GM23338 (cell line): Measurements from ENCODE around the gene ABCC9. TPM values are rescaled to one million over a fixed set of nuclear protein-coding genes. Genes with fewer than 3 reads are reported as not detected.

ENCODE experiments used
- ATAC-seq: fragments of 200-7000 bp; cut with Tn5 transposase; 3 replicates; pipeline ENCODE4 v1.9.1; 2020
- DNase-seq: peaks from one replicate; pipeline ENCODE4 v3.0.0-alpha.2; 2015; ENCODE audit warnings: low spot score
- H2AFZ ChIP-seq: fragments of 200-600 bp; sonication (generic); 2 replicates; pipeline ENCODE4 v1.8.0; 2016; ENCODE audit warnings: antibody characterized with exemption, mild to moderate bottlenecking, moderate library complexity
- H3F3A ChIP-seq: fragments of 200-600 bp; sonication (generic); replicated peaks from 2 replicates; pipeline ENCODE4 v1.8.0; 2017; ENCODE audit warnings: antibody characterized with exemption, mixed run types, low read depth
- H3K27ac ChIP-seq: fragments of 200-600 bp; sonication (generic); 2 replicates; pipeline ENCODE4 v1.6.1; 2016; ENCODE audit warnings: low read depth
- H3K27me3 ChIP-seq: fragments of 200-600 bp; sonication (generic); 2 replicates; pipeline ENCODE4 v1.8.0; 2016; ENCODE audit warnings: mild to moderate bottlenecking, mixed run types, moderate library complexity; ENCODE audit not compliant: insufficient read depth
- H3K36me3 ChIP-seq: fragments of 200-600 bp; sonication (generic); 2 replicates; pipeline ENCODE4 v1.8.0; 2016; ENCODE audit warnings: mild to moderate bottlenecking; ENCODE audit not compliant: insufficient read depth
- H3K4me1 ChIP-seq: fragments of 200-600 bp; sonication (generic); 2 replicates; pipeline ENCODE4 v1.8.0; 2016; ENCODE audit warnings: mild to moderate bottlenecking, moderate library complexity; ENCODE audit not compliant: insufficient read depth
- H3K4me2 ChIP-seq: fragments of 200-600 bp; sonication (generic); 2 replicates; pipeline ENCODE4 v1.7.1; 2017; ENCODE audit warnings: mixed run types
- H3K4me3 ChIP-seq: fragments of 200-600 bp; sonication (generic); 2 replicates; pipeline ENCODE4 v1.6.1; 2016; ENCODE audit warnings: mixed run types
- H3K79me2 ChIP-seq: fragments of 200-600 bp; sonication (generic); replicated peaks from 2 replicates; pipeline ENCODE4 v1.8.0; 2017; ENCODE audit warnings: mild to moderate bottlenecking; ENCODE audit not compliant: insufficient read depth
- H3K9me2 ChIP-seq: fragments of 200-600 bp; sonication (generic); 2 replicates; pipeline ENCODE4 v1.8.0; 2017; ENCODE audit not compliant: insufficient read depth
- H4K20me1 ChIP-seq: fragments of 200-600 bp; sonication (generic); replicated peaks from 2 replicates; pipeline ENCODE4 v1.8.0; 2017; ENCODE audit warnings: mild to moderate bottlenecking; ENCODE audit not compliant: insufficient read depth
- H3K27ac Mint-ChIP-seq: 2 replicates; pipeline ENCODE4 v1.8.0; 2020; ENCODE audit warnings: inconsistent platforms, mild to moderate bottlenecking, moderate library complexity, mixed read lengths
- H3K27me3 Mint-ChIP-seq: 3 replicates; pipeline ENCODE4 v1.8.0; 2022; ENCODE audit warnings: low read depth, mild to moderate bottlenecking, moderate library complexity, mixed read lengths, inconsistent platforms; ENCODE audit not compliant: insufficient read depth, poor library complexity
- H3K36me3 Mint-ChIP-seq: 3 replicates; pipeline ENCODE4 v1.8.0; 2021; ENCODE audit warnings: low read depth, mild to moderate bottlenecking, inconsistent platforms, moderate library complexity, mixed read lengths
- H3K4me1 Mint-ChIP-seq: 3 replicates; pipeline ENCODE4 v1.8.0; 2020; ENCODE audit warnings: mild to moderate bottlenecking, inconsistent platforms, mixed read lengths
- H3K4me3 Mint-ChIP-seq: 3 replicates; pipeline ENCODE4 v1.8.0; 2021; ENCODE audit warnings: moderate library complexity, mild to moderate bottlenecking, inconsistent platforms, mixed read lengths
- H3K9me3 Mint-ChIP-seq: 3 replicates; pipeline ENCODE4 v1.8.0; 2020; ENCODE audit warnings: moderate library complexity, mild to moderate bottlenecking, inconsistent platforms, mixed read lengths
- CREB1 ChIP-seq: fragments of 250-450 bp; sonication (Bioruptor Pico); IDR thresholded peaks from 2 replicates; pipeline ENCODE4 v1.5.0; 2020; ENCODE audit warnings: low read depth, mild to moderate bottlenecking, moderate library complexity
- ETS1 ChIP-seq: IDR thresholded peaks from 2 replicates; pipeline ENCODE4 v1.6.1; 2016; ENCODE audit warnings: antibody characterized with exemption
- EZH2phosphoT487 ChIP-seq: fragments of 200-600 bp; sonication (generic); IDR thresholded peaks from one replicate; pipeline ENCODE4 v1.8.1; 2018; ENCODE audit warnings: antibody characterized with exemption; ENCODE audit not compliant: unreplicated experiment
- POLR2AphosphoS5 ChIP-seq: IDR thresholded peaks from 2 replicates; pipeline ENCODE4 v1.6.1; 2016; ENCODE audit warnings: antibody characterized with exemption, low read depth
- ZNF331 ChIP-seq: fragments of 250-450 bp; sonication (Bioruptor Pico); IDR thresholded peaks from 2 replicates; pipeline ENCODE4 v1.5.0; 2020; ENCODE audit warnings: low read depth, mild to moderate bottlenecking, moderate library complexity
- polyA plus RNA-seq: library from polyadenylated mRNA; unstranded; fragments of >200 nt; fragmentation: Nextera tagmentation; extraction: Ambion mirVana; gene quantifications from 2 replicates; pipeline ENCODE4 v1.2.1, GENCODE V29; 2016
- total RNA-seq: library from RNA; depleted of rRNA; stranded (reverse); fragments of >200 nt; shearing (Covaris generic); gene quantifications from 2 replicates; pipeline ENCODE4 v1.2.3, GENCODE V29; 2014
- TF ChIP-seq, protein P1 (sequence below): fragments of 250-450 bp; sonication (Bioruptor Pico); IDR thresholded peaks from 2 replicates; pipeline ENCODE4 v1.5.0; 2020; ENCODE audit warnings: mild to moderate bottlenecking, moderate library complexity

ABCC9 gene
- total and polyA plus RNA-seq, 2 experiments from 2014 or later = not detected

GRCh38 chr12:21988619-21989018 lies 47.4 kb upstream of the ABCC9 start:
- peaks cover 24% of the 10 kb centered on the region for H3K4me1 Mint-ChIP-seq
- no peaks in the 10 kb centered on the region for H3F3A ChIP-seq
- H3K4me2 ChIP-seq = no peak overlapping the region
- H2AFZ ChIP-seq = no peak overlapping the region
- peaks cover 9% of the 10 kb centered on the region for H3K4me1 ChIP-seq
- no peaks in the 10 kb centered on the region for H3K36me3 ChIP-seq
- no peak for DNase-seq
- no peak overlapping the region for H3K4me3 ChIP-seq
- ATAC-seq = no peak
- no peak overlapping the region for H3K27ac ChIP-seq
- H3K27ac Mint-ChIP-seq = no peak overlapping the region
- H3K27me3 Mint-ChIP-seq = no peaks in the 10 kb centered on the region
- TF ChIP-seq CREB1 (CRISPR knock-in tag) (no peak), ZNF331 (CRISPR knock-in tag) (no peak), EZH2phosphoT487 (no peak), ETS1 (no peak), POLR2AphosphoS5 (no peak)
- TF ChIP-seq, protein P1, sequence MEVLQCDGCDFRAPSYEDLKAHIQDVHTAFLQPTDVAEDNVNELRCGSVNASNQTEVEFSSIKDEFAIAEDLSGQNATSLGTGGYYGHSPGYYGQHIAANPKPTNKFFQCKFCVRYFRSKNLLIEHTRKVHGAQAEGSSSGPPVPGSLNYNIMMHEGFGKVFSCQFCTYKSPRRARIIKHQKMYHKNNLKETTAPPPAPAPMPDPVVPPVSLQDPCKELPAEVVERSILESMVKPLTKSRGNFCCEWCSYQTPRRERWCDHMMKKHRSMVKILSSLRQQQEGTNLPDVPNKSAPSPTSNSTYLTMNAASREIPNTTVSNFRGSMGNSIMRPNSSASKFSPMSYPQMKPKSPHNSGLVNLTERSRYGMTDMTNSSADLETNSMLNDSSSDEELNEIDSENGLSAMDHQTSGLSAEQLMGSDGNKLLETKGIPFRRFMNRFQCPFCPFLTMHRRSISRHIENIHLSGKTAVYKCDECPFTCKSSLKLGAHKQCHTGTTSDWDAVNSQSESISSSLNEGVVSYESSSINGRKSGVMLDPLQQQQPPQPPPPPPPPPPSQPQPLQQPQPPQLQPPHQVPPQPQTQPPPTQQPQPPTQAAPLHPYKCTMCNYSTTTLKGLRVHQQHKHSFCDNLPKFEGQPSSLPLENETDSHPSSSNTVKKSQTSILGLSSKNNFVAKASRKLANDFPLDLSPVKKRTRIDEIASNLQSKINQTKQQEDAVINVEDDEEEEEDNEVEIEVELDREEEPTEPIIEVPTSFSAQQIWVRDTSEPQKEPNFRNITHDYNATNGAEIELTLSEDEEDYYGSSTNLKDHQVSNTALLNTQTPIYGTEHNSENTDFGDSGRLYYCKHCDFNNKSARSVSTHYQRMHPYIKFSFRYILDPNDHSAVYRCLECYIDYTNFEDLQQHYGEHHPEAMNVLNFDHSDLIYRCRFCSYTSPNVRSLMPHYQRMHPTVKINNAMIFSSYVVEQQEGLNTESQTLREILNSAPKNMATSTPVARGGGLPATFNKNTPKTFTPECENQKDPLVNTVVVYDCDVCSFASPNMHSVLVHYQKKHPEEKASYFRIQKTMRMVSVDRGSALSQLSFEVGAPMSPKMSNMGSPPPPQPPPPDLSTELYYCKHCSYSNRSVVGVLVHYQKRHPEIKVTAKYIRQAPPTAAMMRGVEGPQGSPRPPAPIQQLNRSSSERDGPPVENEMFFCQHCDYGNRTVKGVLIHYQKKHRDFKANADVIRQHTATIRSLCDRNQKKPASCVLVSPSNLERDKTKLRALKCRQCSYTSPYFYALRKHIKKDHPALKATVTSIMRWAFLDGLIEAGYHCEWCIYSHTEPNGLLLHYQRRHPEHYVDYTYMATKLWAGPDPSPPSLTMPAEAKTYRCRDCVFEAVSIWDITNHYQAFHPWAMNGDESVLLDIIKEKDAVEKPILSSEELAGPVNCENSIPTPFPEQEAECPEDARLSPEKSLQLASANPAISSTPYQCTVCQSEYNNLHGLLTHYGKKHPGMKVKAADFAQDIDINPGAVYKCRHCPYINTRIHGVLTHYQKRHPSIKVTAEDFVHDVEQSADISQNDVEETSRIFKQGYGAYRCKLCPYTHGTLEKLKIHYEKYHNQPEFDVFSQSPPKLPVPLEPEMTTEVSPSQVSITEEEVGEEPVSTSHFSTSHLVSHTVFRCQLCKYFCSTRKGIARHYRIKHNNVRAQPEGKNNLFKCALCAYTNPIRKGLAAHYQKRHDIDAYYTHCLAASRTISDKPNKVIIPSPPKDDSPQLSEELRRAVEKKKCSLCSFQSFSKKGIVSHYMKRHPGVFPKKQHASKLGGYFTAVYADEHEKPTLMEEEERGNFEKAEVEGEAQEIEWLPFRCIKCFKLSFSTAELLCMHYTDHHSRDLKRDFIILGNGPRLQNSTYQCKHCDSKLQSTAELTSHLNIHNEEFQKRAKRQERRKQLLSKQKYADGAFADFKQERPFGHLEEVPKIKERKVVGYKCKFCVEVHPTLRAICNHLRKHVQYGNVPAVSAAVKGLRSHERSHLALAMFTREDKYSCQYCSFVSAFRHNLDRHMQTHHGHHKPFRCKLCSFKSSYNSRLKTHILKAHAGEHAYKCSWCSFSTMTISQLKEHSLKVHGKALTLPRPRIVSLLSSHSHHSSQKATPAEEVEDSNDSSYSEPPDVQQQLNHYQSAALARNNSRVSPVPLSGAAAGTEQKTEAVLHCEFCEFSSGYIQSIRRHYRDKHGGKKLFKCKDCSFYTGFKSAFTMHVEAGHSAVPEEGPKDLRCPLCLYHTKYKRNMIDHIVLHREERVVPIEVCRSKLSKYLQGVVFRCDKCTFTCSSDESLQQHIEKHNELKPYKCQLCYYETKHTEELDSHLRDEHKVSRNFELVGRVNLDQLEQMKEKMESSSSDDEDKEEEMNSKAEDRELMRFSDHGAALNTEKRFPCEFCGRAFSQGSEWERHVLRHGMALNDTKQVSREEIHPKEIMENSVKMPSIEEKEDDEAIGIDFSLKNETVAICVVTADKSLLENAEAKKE (CRISPR knock-in tag) = no peak
- H4K20me1 ChIP-seq = no peaks in the 10 kb centered on the region
- no peaks in the 10 kb centered on the region for H3K9me3 Mint-ChIP-seq
- no peaks in the 10 kb centered on the region for H3K79me2 ChIP-seq
- H3K4me3 Mint-ChIP-seq = no peak overlapping the region
- H3K9me2 ChIP-seq = no peaks in the 10 kb centered on the region
- H3K27me3 ChIP-seq = no peaks in the 10 kb centered on the region
- H3K36me3 Mint-ChIP-seq = no peaks in the 10 kb centered on the region
